Measurements from ENCODE around the gene SGSM2. TPM values are rescaled to one million over a fixed set of nuclear protein-coding genes. Genes with fewer than 3 reads are reported as not detected.

Gene SGSM2
- total and polyA plus RNA-seq, 2 experiments from 2014 or later, result 13.7 to 52.4 TPM

- Histone ChIP-seq H3K36me3 (ENCODE audit: insufficient read depth) (peaks cover 4% of the 10 kb centered on the region; the same call in 1 of the 2 replicates), H3K79me2 (replicated peaks; ENCODE audit: insufficient read depth) (no peaks in the 10 kb centered on the region), H3F3A (replicated peaks; ENCODE audit: low read depth) (no peaks in the 10 kb centered on the region; the same call in 1 of the 2 replicates), H3K4me3 (no peak overlapping the region), H3K4me1 (ENCODE audit: insufficient read depth) (no peaks in the 10 kb centered on the region), H2AFZ (no peak overlapping the region), H3K27me3 (ENCODE audit: insufficient read depth) (no peaks in the 10 kb centered on the region), H3K27ac (ENCODE audit: low read depth) (no peak overlapping the region), H3K4me2 (no peak overlapping the region), H4K20me1 (replicated peaks; ENCODE audit: insufficient read depth) (peaks cover 11% of the 10 kb centered on the region), H3K9me2 (ENCODE audit: insufficient read depth) (no peaks in the 10 kb centered on the region)
- Mint-ChIP-seq H3K27me3 (ENCODE audit: insufficient read depth, low read depth, poor library complexity) (peaks cover 8% of the 10 kb centered on the region), H3K4me3 (no peak overlapping the region), H3K9me3 (no peaks in the 10 kb centered on the region), H3K36me3 (ENCODE audit: low read depth) (peaks cover 27% of the 10 kb centered on the region), H3K4me1 (peaks cover 2% of the 10 kb centered on the region; the same call in 1 of the 3 replicates), H3K27ac (no peak overlapping the region; the same call in 1 of the 2 replicates)
- DNase-seq (ENCODE audit: low spot score) (no peak), ATAC-seq (no peak)
- TF ChIP-seq, protein P1, sequence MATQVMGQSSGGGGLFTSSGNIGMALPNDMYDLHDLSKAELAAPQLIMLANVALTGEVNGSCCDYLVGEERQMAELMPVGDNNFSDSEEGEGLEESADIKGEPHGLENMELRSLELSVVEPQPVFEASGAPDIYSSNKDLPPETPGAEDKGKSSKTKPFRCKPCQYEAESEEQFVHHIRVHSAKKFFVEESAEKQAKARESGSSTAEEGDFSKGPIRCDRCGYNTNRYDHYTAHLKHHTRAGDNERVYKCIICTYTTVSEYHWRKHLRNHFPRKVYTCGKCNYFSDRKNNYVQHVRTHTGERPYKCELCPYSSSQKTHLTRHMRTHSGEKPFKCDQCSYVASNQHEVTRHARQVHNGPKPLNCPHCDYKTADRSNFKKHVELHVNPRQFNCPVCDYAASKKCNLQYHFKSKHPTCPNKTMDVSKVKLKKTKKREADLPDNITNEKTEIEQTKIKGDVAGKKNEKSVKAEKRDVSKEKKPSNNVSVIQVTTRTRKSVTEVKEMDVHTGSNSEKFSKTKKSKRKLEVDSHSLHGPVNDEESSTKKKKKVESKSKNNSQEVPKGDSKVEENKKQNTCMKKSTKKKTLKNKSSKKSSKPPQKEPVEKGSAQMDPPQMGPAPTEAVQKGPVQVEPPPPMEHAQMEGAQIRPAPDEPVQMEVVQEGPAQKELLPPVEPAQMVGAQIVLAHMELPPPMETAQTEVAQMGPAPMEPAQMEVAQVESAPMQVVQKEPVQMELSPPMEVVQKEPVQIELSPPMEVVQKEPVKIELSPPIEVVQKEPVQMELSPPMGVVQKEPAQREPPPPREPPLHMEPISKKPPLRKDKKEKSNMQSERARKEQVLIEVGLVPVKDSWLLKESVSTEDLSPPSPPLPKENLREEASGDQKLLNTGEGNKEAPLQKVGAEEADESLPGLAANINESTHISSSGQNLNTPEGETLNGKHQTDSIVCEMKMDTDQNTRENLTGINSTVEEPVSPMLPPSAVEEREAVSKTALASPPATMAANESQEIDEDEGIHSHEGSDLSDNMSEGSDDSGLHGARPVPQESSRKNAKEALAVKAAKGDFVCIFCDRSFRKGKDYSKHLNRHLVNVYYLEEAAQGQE (IDR thresholded peaks at IDR 0.05; ENCODE audit: unreplicated experiment), result no peak
- TF ChIP-seq ZNF331 (CRISPR knock-in tag; IDR thresholded peaks at IDR 0.05; ENCODE audit: low read depth) (no peak), JUNB (IDR thresholded peaks at IDR 0.05; ENCODE audit: unreplicated experiment) (no peak), NANOG (IDR thresholded peaks at IDR 0.05; ENCODE audit: borderline replicate concordance) (no peak), CREB1 (CRISPR knock-in tag; IDR thresholded peaks at IDR 0.05; ENCODE audit: low read depth) (no peak), ZNF462 (CRISPR knock-in tag; IDR thresholded peaks at IDR 0.05) (no peak), ZNF114 (CRISPR knock-in tag; IDR thresholded peaks at IDR 0.05) (no peak), POLR2AphosphoS5 (IDR thresholded peaks at IDR 0.05; ENCODE audit: low read depth) (no peak), EZH2 (IDR thresholded peaks at IDR 0.05; ENCODE audit: low read depth, unreplicated experiment) (no peak), ETS1 (IDR thresholded peaks at IDR 0.05) (no peak), CTCF (conservative IDR thresholded peaks at IDR 0.05; ENCODE audit: low read depth in 2 of 2) (no peak), EZH2phosphoT487 (IDR thresholded peaks at IDR 0.05; ENCODE audit: unreplicated experiment) (no peak), STAT1 (IDR thresholded peaks at IDR 0.05; ENCODE audit: unreplicated experiment) (no peak)
Measured at GRCh38 chr17:2410951-2411350, 73.7 kb downstream of the SGSM2 start.
